ENCODE data around the gene GPC1. TPM values are rescaled to one million over a fixed set of nuclear protein-coding genes. Genes with fewer than 3 reads are reported as not detected.

GPC1 gene
- total and polyA plus RNA-seq, 2 of the 4 experiments (the other 2 are of a cell fraction), result 16.0 to 211 TPM

DNA sequence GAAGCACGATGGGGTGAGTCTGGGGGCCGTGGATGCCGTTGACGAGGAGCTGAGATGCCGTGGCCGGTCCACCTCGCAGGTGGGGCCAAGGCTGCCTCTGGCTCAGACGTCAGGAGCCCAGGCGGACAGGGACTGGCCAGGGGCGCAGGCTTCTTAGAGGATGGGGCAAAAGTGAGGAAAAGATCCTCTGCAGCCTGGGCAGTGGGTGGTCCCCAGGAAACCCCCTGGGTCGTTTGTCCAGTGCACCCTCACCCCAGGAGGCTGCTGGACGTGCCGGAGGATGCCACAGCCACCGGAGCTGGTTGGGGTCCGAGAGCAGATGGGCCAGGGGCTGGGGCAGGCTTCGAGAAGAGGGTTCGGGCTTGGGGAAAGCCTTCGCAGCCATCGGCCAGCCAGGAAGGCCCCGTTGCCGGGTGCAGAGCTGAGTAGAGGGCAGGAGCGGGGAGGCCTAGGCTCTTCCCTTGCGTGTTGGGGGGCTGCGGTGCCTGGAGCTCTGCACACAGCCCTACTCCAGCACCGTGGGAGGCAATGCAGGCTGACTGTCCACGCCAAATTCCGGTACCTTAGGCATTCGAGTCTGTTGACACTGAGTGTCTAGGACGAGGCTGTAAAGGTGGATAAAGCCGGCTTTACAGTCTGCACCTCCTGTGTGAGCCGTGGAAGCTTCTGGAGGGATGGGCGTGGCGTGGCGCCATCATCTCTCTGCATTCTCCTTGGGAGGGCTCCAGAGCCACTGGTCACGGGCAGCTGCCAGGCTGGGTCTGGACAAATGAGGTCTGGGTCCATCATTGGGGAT lies 18.8 kb downstream of the GPC1 start:
- TF ChIP-seq POLR2A (IDR thresholded peaks at IDR 0.05; ENCODE audit: low read depth, low read length) (no peak), BHLHE40 (IDR thresholded peaks at IDR 0.05; ENCODE audit: low read depth, low read length) (no peak), RFX5 (IDR thresholded peaks at IDR 0.05; ENCODE audit: low read depth, low read length) (no peak), SMC3 (IDR thresholded peaks at IDR 0.05; ENCODE audit: low read depth, low read length) (no peak), CHD1 (IDR thresholded peaks at IDR 0.05; ENCODE audit: low read depth, low read length) (no peak), CEBPB (IDR thresholded peaks at IDR 0.05; ENCODE audit: low read depth, low read length) (no peak), RCOR1 (IDR thresholded peaks at IDR 0.05; ENCODE audit: insufficient replicate concordance, low read length) (no peak), FOS (IDR thresholded peaks at IDR 0.05; ENCODE audit: low read depth, low read length) (no peak), MXI1 (IDR thresholded peaks at IDR 0.05; ENCODE audit: borderline replicate concordance, low read depth, low read length) (no peak)
- TF ChIP-seq, protein P1, sequence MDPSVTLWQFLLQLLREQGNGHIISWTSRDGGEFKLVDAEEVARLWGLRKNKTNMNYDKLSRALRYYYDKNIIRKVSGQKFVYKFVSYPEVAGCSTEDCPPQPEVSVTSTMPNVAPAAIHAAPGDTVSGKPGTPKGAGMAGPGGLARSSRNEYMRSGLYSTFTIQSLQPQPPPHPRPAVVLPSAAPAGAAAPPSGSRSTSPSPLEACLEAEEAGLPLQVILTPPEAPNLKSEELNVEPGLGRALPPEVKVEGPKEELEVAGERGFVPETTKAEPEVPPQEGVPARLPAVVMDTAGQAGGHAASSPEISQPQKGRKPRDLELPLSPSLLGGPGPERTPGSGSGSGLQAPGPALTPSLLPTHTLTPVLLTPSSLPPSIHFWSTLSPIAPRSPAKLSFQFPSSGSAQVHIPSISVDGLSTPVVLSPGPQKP (IDR thresholded peaks at IDR 0.05; ENCODE audit: borderline replicate concordance, low read depth, low read length), result no peak
- H2BK15ac ChIP-seq (ENCODE audit: low read depth, low read length), result no peak overlapping the region
- no peak for DNase-seq
- no peak overlapping the region for H2BK20ac ChIP-seq (ENCODE audit: low read depth, low read length)
- no peak overlapping the region for H4K5ac ChIP-seq (ENCODE audit: low read depth, low read length)
- H3K9me1 ChIP-seq (ENCODE audit: insufficient read depth, low read length), result 0 out of 2 replicates have a peak, but pooled peaks cover 6% of the 10 kb centered on the region
- peak overlapping the region; percentile 50 for H2AFZ ChIP-seq (replicated peaks; ENCODE audit: low read length, poor library complexity)
- H3K4me1 ChIP-seq (ENCODE audit: control insufficient read depth, insufficient read depth, low read length), result peaks cover 25% of the 10 kb centered on the region
- no peak overlapping the region; the same call in 1 of the 2 replicates for H3K4me3 ChIP-seq (ENCODE audit: insufficient read depth, low read depth, low read length)
- ChIA-PET POLR2A (ENCODE audit: unreplicated experiment) (no interaction called here), CTCF (no interaction called here)
- peaks cover 22 to 69% of the 10 kb centered on the region in 2 experiments for H3K79me1 ChIP-seq (ENCODE audit: low read depth in 1 of 2, low read length in 2 of 2)
- H3K4ac ChIP-seq (ENCODE audit: low read depth, low read length), result no peak overlapping the region
- 73% methylated on average over 5 of the region's 35 CpGs; no CpG with 5 or more reads in 1 of the 2 experiments for WGBS, 2 experiments (ENCODE audit: extremely low coverage in 2 of 2, insufficient read length in 1 of 2)
- peaks cover 69% of the 10 kb centered on the region for H4K20me1 ChIP-seq (ENCODE audit: insufficient read depth, low read length)
- H2AK5ac ChIP-seq (ENCODE audit: low read depth, low read length), result no peak overlapping the region; the same call in 1 of the 2 replicates
- intact Hi-C loops (cut with micrococcal nuclease), result no loop called here
- H3K36me3 ChIP-seq (ENCODE audit: control insufficient read depth, insufficient read depth, low read length), result peaks cover 1% of the 10 kb centered on the region; the same call in 1 of the 2 replicates
- ATAC-seq (ENCODE audit: low read depth), result no peak
- H4K91ac ChIP-seq (ENCODE audit: insufficient read depth, low read depth, low read length), result no peak overlapping the region
- H3K4me2 ChIP-seq (ENCODE audit: low read depth, low read length), result peak overlapping the region; percentile 19; the same call in 1 of the 2 replicates
- H3K56ac ChIP-seq (ENCODE audit: extremely low read depth, insufficient read depth, low read length), result no peak overlapping the region
- H3K23ac ChIP-seq (ENCODE audit: low read depth, low read length), result no peak overlapping the region
- no peaks in the 10 kb centered on the region for H3K27me3 ChIP-seq (ENCODE audit: control insufficient read depth, insufficient read depth, low read length)
- H3K9ac ChIP-seq (ENCODE audit: low read depth, low read length), result no peak overlapping the region
- peak overlapping the region; percentile 76 for H2AK9ac ChIP-seq (replicated peaks; ENCODE audit: low read depth, low read length, poor library complexity)
- no peak overlapping the region for H2BK5ac ChIP-seq (ENCODE audit: low read depth, low read length, poor library complexity, severe bottlenecking)
- no TSS peak for BruUV-seq (replicated peaks)
- H4K8ac ChIP-seq (ENCODE audit: low read depth in 2 of 2, low read length in 2 of 2), result no peak overlapping the region
- no peak overlapping the region for H3K18ac ChIP-seq (ENCODE audit: low read depth, low read length)
- dilution Hi-C loops (cut with HindIII; ENCODE audit: low sequenced_read_pairs, unreplicated experiment), result no loop called here
- H3K9me3 ChIP-seq (ENCODE audit: control insufficient read depth, insufficient read depth, low read length), result no peaks in the 10 kb centered on the region
- no peak overlapping the region for H3K27ac ChIP-seq (ENCODE audit: insufficient read depth, low read length)
- in situ Hi-C loops (cut with MboI; ENCODE audit: low sequenced_read_pairs), result no loop called here
- no peak overlapping the region for H3K14ac ChIP-seq (replicated peaks; ENCODE audit: low read depth, low read length)
- no peak overlapping the region for H2BK120ac ChIP-seq (ENCODE audit: low read depth, low read length)
